HG02588 (cell line): ENCODE measurements around the gene INTS7.

Experiments used
- ATAC-seq: cut with Tn5 transposase; IDR thresholded peaks from one replicate; pipeline ENCODE4 v1.9.1; 2021; ENCODE audit warnings: mild to moderate bottlenecking, moderate library complexity; ENCODE audit not compliant: unreplicated experiment

Gene INTS7

DNA sequence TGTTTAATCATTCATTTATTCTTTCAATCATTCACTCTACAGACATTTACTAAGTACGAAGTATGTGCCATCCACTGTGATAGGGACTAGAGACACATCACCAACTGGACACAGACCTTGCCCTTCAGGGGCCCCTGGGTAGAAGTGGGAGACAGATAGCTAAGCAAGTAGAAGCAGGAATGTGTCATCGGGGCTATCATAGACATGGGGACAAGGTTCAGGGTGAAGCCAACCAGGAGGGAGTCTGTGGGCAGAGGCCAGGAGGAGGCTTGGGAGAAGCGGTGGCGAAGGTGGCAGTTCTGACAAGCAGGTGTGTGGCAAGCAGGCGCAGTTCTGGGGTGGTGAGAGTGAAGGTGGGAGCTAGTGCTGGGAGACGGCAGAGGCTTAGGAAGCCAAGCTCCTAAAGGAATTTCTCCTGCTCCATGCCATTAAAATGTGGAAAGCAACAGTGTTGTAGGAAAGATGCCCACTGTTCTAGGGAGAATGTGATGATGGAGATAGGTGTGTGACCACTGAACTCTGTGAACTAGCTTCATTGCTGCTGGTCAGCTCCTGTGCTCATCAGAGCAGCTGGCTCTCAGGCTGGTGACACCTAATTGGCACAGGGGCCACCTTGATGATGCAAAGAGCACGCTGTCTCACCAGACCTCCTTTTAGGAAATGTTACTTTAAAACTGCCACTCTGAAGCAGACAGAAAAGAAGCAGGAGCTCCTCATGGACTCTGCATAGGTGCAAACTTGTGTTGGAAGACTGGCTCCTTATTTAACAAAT lies 125.1 kb downstream of the INTS7 start:
- no peak for ATAC-seq

DNA sequence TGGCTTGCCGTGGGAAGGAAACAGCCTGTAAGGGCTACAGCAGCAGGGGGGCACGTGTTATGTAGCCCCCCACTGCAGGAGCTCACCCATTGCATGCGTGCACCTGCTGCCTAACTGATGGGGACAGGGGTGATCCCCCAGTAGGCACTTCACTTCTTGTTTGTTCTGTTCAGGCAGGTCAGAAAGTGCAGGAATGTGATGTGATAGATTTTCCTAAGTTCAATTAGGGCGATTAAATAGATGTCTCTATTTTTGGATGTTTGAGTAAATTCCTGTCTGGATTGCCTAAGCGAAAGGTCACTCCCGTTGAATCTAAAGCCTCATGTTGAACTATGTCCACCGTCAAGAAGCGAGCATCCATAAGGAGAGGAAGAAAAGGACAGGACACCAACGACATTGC lies 126.0 kb downstream of the INTS7 start:
- no peak for ATAC-seq

GRCh38 chr1:211908951-211909350 lies 126.4 kb downstream of the INTS7 start:
- ATAC-seq, result no peak

DNA sequence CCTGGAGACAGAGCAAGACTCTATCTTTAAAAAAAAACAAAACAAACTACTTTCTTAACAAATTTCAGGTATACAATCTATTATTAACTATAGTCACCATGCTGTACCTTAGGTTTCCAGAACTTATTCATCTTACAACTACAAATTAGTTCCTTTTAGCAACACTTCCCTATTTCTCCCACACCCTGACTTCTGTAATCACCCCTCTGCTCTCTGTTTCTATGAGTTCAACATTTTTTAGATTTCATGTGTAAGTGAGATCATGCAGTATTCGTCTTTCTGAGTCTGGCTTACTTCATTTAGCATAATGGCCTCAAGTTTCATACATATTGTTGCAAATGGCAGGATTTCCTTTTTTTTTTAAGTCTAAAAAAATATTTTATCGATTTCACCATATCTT lies 126.9 kb downstream of the INTS7 start:
- peak; percentile 60 for ATAC-seq

DNA sequence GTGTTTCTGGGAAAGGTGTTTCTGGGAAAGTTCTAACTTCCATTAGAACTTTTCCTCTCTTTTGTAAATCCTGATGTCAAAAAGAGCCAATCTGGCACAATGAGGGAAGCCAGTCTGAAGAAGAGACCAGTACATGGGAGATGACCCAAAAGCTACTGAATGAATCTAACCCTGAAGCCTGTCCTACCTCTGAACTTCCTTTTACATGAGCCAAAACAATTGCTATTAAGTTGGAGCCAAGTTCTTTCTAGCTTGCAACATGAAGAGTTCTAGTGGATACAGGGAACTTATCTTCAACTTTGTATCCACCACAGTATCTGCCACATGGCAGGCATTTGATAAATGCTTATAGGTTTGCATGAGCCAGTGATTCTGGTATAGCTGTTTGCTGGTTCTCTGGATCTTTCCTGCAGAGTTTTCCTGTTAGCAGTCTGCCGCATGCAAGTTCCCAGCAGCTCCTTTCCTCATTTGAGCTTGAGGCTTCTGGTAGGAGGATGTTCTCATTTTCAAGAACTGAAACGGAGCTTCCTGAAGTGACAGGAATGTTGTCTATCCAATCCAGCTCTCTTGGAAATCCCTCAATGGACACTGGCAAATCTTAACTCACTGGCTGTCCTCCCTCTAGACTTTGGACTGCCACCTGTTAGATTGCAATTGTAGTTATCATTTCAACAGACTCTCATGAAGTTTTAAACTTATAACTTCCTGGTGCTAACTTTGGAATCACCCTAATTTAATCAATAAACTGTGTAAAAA lies 131.7 kb downstream of the INTS7 start:
- ATAC-seq, result no peak

DNA sequence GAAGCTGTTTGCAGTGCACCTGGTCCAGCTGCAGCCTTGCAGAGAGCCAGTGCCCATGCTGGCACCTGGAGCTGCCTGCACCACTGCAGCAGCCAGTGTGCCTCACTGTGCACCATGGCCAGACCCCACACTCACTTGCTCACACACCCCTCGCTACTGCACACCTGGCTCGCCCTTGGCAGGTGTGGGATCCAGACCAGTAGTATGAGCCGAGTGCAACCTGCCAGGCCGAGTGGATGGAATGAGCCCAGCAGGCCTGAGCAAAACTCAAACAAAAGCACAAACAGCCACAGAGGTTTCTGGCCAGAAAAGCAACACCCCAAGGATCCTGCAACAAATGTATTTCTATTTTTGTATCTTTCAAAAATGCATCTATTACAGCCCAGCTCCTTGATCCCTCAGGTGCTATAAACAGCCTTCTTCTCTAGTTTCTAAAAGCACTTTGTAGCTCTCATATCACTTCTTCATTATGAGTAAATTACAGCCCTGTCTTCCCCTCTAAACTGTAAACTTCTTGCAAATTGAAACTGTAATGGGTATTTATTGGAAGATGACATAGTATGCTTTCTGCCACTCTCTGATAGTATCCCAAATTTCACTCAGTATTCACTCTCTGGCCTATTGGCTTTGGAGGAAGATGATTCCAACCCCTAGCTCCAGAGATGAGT lies 132.6 kb downstream of the INTS7 start:
- no peak for ATAC-seq

- ATAC-seq, result no peak
Measured at GRCh38 chr1:211901945-211902344, 133.4 kb downstream of the INTS7 start.

DNA sequence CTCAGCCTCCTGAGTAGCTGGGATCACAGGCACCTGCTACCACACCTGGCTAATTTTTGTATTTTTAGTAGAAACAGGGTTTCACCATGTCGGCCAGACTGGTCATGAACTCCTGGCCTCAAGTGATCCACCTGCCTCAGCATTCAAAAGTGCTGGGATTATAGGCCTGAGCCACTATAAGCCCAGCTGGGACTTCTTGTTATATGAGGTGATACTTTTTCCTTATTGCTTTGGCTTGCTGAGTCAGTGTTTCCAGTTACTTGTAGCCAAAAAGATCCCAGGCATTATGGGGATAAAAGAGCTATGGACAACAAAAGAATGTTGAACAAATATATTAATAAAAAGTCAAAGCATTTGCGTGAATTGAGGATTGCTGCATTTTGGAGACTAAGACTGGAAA lies 134.9 kb downstream of the INTS7 start:
- ATAC-seq, result no peak

- ATAC-seq, result no peak
Measured at GRCh38 chr1:211896958-211897357, 138.4 kb downstream of the INTS7 start.

GRCh38 chr1:211895126-211895759 lies 140.1 kb downstream of the INTS7 start:
- ATAC-seq, result no peak

- ATAC-seq, result no peak
Measured at GRCh38 chr1:211894312-211894711, 141.0 kb downstream of the INTS7 start.

- ATAC-seq, result no peak
Measured at GRCh38 chr1:211893260-211893659, 142.1 kb downstream of the INTS7 start.

DNA sequence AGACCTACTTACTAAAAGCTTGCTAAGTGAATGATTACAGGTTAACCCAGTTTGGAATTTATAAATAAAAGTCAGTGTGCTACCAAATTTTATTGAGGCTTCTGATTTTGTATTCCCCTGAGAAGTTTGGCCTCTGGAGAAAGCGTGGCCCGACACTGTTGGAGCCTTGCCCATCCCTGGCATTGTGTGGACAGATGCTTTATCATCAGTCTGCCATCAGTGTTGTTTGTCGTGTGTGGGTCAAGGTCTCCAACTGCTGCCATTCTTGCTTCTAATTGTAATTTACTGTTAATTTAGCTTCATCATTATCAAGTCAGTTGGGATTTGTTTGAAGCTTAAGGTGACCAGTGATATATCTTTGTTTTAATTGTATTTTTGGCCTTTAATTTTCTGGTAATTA lies 142.8 kb downstream of the INTS7 start:
- ATAC-seq, result no peak

DNA sequence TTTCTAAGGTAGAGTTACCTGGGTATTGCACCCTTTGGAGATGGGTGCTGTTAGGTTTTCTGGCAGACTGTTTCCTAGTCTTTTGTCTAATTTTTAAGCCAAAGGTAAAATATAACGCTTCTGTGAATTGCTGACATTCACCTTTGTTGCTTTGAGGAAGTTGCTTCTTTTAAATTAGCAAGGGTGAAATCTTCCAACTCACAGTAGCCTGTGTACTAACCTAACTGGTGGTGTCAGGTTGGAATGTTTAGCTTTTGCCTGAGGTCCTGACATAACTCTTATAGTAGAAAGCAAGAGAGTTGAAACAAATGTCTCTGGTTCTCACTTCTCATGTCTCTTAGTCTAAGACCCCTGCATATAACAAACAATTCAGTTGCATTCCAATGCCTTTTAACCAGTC lies 143.6 kb downstream of the INTS7 start:
- ATAC-seq, result no peak
